ENCODE data around the gene EMILIN3.
A peak's percentile ranks its signal among the peaks of the same experiment; 100 is the strongest.

Gene EMILIN3

DNA sequence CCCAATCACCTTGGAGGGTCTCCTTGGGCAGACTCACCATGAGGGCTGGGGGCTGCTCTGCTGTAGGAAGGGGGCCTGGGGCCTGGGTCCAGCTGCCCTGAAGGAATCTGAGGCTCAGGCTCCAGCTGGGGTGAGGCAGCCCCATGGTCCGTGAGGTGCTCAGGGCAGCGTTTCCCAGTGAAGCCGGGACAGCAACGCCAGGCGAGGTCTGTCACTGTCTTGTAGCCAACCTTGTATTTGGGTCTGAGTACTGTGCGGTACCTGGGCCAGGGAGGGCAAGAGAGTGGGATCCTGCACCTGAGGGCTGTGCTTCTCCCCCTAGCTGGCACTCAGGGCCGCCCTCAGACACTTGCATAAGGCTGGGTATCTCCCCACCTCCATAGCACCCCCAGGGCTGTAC lies 3.0 kb downstream of the EMILIN3 start:
- DNase-seq, result no peak

GRCh38 chr20:41362748-41363140 lies 3.9 kb downstream of the EMILIN3 start:
- DNase-seq, result no peak

DNA sequence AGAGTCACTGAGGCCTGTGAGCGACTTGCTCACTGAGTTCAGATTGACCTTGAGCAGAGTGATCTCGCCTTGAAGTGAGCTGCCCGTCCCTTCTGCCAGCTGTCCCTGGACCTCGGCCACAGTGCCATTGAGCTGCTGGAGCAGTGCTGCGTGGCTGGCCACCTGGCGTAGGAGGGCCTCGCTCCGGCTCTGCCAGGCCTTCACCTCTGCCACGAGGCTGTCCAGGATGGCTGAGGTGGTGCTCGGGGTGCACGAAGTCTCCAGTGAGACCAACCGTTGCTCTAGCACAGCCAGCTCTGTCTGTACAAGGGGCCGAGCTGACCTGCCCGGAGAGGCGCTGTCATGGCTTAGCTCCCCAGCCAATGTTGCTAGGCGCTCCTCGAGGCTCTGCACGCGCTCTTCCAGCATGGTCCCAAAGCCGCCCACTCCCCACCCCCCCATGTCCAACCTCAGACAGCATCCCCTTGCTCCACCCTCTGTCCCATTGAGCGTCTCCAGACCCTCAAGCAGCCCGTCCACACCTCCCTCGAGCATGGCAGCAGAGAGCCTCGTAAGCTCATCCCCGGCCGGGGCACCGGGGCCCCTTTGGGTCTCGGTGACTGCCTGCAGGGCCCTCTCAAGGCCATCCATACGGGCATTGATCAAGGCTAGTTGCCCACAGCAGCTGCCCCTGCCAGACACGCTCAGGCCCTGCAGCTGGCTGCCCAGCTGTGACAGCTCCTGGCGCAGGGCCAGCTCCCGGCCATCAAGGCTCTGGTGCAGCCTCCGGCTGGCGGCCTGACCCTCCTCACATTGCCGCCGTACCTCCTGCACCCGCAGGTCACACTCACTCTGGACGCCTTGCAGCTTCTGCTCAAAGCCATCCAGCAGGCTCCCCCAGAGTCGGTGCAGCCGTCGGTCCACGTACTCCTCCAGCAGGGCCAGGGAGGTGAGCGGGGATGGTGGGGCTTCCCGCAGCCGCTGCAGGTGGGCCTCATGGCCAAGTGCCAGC lies 4.6 kb downstream of the EMILIN3 start:
- peak in 1 of 3 experiments; percentile 12 for DNase-seq

GRCh38 chr20:41360831-41361756 lies 5.5 kb downstream of the EMILIN3 start:
- DNase-seq, result no peak

DNA sequence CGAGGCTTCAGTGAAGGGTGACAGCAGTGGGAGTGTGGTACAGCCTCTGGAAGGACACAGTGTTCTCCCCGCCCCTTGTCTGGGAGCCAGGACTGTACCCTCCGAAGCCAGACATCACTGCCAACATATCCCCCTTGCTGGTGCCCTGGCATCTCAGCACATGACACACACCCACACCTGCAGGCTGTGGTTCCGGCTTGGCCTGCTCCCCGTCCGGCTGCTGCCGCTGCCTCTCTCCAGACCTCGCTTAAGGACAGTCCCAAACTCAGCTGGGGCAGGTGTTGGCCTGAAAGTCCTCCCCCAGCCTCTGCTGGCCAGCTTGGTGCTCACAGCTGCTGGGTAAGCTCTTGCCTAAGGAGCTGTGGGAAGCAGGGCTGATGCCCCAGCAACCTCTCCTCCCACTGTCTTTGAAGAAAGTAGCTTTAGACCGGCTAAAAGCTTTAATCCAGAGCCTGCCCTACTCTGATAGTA lies 7.0 kb downstream of the EMILIN3 start:
- no peak for DNase-seq

DNA sequence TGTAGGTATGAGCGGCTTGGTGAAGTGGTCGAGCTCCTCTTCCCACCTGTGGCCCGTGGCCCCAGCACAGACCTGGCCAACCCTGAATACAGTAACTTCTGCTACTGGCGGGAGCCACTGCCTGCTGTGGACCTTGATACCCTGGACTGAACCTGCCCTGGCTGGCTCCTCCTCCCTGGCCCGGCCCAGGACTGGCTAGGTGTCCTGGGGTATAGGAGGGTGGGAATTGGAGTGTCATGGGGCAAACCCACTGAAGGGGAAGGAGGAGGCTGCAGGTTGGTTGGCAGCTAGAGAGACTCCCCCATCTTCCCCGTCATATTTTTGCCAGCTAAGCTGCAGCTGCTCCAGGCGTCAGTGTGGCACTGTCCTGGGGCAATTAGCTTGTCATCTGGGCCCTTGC lies 7.9 kb downstream of the EMILIN3 start:
- DNase-seq, result no peak

DNA sequence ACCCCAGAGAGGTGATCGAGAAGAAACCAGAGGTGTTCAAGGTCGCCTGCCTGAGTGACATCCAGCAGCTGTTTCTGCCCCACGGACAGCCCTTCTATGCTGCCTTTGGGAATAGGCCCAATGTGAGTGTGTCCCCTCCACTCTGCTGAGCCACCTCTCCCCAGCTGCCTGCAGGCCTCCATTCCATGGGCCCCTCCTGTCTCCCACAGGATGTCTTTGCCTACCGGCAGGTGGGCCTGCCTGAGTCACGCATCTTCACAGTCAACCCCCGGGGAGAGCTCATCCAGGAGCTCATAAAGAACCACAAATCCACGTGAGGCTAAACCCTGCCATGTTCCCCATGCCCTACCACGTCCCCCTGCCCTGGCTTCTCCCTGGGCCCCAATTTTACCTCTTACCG lies 8.4 kb downstream of the EMILIN3 start:
- no peak for DNase-seq

GRCh38 chr20:41357424-41358163 lies 9.0 kb downstream of the EMILIN3 start:
- DNase-seq, result no peak

GRCh38 chr20:41356951-41357350 lies 9.7 kb downstream of the EMILIN3 start:
- no peak for DNase-seq

DNA sequence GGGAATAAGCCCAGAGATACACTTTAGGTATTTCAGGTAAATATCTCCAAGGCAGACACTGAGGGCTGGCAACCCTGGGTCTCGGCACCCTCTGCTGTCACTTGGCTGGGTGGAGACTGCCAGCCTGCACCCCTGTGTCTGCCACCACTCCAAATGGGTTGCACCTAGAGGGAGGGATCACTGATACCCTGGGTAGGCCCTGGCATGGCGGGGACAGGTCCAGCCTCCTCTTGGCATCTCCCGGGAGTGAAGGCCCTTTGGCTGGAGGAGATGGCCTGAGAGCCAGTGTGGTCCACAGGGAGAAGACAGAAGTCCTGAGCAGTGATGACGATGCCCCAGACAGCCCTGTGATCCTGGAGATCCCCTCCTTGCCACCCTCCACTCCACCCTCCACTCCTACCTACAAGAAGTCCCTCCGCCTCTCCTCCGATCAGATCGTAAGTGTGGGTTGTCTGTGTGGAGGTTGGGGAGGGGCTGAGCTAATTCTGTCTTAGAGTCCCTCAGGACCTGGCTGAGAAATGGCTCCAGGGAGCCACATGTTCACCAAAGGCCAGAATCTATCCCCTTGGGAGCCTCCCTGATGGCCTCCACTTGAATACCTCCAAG lies 10.9 kb downstream of the EMILIN3 start:
- no peak for DNase-seq

- DNase-seq, result no peak
Observed at GRCh38 chr20:41355192-41355591, 11.4 kb downstream of the EMILIN3 start.

- DNase-seq, result no peak
Observed at GRCh38 chr20:41353530-41353929, 13.1 kb downstream of the EMILIN3 start.

GRCh38 chr20:41352666-41353065 lies 14.0 kb downstream of the EMILIN3 start:
- no peak for DNase-seq

DNA sequence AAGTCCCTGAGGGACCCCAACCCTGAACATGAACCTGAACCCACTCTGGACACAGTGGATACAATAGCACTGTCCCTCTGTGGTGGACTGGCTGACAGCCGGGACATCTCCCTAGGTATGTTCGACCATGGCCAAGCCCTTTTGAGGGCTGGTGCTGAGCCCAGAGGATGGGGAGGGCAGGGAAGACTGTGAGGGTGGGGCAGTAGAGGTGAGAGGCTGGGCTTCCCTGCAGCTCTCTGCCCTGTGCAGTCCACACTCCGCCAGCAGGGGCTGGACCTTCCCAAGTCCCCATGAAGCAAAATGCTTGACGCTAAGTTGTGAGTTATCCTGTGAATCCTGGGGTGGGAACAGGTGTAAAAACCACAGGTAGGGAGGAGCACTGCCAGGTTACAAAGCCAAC lies 14.5 kb downstream of the EMILIN3 start:
- DNase-seq, result no peak

DNA sequence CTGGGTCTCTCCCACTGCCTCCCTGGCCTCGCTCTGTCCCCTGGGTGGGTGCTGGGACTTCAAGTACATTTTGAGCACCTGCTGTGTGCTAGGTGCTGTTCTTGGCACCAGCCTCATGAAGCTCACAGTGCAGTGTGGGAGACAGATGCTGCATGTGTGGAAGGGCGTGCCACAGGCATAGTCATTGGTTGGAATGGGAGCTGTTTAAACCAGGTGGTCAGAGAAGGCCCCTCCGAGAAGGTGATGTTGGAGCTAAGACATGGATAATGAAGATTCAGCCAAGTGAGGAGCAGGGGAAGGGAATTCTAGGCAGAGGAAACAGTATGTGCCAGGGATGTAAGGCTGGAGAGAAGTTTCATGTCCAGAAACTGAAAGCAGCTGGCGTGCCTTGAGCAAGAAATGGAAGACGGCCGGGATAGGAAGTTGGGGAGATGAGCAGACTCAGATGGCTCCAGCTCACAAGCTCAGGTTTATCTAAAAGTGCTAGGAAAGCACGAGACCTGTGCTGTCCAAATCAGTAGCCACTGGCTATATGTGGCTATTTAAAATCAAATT lies 16.1 kb downstream of the EMILIN3 start:
- no peak for DNase-seq

DNA sequence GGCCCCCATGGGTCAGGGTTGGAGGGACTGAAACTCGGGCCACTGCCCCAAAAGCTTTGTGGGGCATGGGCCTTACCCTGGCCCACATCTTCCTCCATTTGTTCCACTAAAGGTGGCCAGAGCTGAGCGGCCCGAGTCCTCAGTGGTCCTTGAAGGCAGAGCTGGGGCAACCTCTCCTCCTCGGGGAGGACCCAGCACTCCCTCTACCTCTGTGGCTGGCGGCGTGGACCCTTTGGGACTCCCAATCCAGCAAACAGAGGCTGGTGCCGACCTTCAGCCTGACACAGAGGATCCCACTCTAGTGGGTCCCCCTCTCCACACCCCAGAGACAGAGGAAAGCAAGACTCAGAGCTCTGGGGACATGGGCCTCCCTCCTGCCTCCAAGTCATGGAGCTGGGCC lies 16.7 kb downstream of the EMILIN3 start:
- DNase-seq, result no peak

DNA sequence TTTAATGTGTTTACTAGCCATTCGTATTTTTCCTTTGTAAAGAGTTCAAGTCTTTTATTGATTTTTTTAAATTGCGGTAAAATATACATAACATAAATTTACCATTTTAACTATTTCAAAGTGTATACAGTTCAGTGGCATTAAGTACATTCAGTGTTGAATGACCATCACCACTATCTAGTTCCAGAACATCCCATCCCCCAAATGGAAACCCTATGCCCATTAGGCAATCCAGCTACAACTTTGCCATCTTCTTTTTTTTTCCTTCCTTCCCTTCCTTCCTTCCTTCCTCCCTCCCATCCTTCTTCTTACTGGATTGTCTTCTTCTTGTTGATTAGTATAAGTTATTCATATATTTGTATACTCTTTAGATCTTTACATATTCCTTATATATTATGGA lies 17.4 kb downstream of the EMILIN3 start:
- DNase-seq, result no peak

- DNase-seq, result no peak
Observed at GRCh38 chr20:41348430-41349172, 18.0 kb downstream of the EMILIN3 start.

DNA sequence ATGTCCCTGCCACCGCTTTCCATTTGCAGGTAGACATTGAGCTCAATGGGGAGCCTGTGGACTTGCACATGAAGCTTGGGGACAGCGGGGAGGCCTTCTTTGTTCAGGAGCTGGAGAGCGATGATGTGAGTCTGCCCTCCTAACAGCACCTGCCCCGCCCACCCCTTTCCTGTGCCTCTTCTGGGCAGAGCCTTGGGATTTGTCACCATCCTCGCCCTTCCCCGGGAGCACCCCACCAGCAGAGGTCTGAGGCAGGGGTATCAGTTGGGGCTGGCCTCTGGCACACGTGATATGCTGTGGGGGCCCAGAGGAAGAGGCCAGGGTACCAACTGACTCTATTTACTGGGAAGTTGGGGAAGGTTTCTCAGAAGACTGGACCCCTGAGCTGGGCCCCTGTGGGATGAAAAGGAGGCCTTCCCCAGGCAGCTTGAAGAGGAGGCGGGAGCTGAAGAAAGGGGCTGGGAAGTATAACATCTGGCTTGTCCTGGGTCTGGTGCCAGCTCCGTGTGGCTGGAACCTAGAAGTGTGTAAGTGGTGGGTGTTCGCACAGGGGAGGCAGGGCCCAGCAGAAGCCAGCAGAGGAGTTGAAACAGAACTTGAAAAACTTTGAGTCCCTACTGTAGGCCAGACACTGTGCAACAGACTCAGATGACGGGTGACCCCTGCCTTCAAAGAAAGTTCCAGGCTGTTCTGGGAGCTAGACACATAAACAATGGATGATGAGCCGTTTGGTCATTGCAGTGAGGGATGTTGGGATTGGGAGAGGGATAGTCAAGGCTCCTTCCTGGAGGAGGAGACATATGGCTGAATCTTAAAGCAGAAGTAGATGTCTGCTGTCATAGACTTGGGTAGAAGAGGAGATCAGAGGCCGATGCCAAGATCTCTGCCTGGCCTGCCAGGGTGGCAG lies 18.8 kb downstream of the EMILIN3 start:
- no peak for DNase-seq

- DNase-seq, result no peak
Observed at GRCh38 chr20:41345729-41346067, 20.9 kb downstream of the EMILIN3 start.

Data from NCI-H1417 (cell line).